ENCODE results near the gene TXNDC2. TPM values are rescaled to one million over a fixed set of nuclear protein-coding genes. Genes with fewer than 3 reads are reported as not detected.

The TXNDC2 gene
- total and polyA plus RNA-seq, 4 donors, result 0.17 to 0.35 (median 0.27) TPM; not detected in 1

Small RNA genes lying within 50 kb of the gene (small RNA-seq; reads per million reads assigned to genes)
- not detected for gene RNA5SP449 (ENCODE audit: low replicate concordance)
- gene RNA5SP450 (ENCODE audit: low replicate concordance), result 0.08 reads per million

Other genes with a start within 250 kb of the TXNDC2 start
- gene RAB31, start 177.7 kb upstream of the TXNDC2 start, total RNA-seq, result 10 to 100 TPM; 59.0 to 79.0 TPM
- gene RAB31, start 177.7 kb upstream of the TXNDC2 start, polyA plus RNA-seq (ENCODE audit: insufficient read length in 2 of 2), result 100 to 1,000 TPM; 113 to 172 TPM
- 100 to 1,000 TPM; 259 to 279 TPM for gene VAPA, start 28.0 kb downstream of the TXNDC2 start, total RNA-seq
- 100 to 1,000 TPM; 260 to 313 TPM for gene VAPA, start 28.0 kb downstream of the TXNDC2 start, polyA plus RNA-seq (ENCODE audit: insufficient read length in 2 of 2)

All from spinal cord (tissue), 4 donors.